SK-N-SH (cell line): ENCODE results near the gene PROM2. TPM values are rescaled to one million over a fixed set of nuclear protein-coding genes. Genes with fewer than 3 reads are reported as not detected.

ENCODE experiments used
- CTCF ChIA-PET: fragments of 300-600, 350-600 bp; formaldehyde crosslinking; extraction: SDS; loops from one replicate; lab custom pipeline; 2021; lab: Yijun Ruan, JAX
- POLR2A ChIA-PET: fragments of 350-600 bp; sonication (Branson Sonifier 250); formaldehyde crosslinking; extraction: SDS; loops from one replicate; lab custom pipeline; 2020; ENCODE audit warnings: antibody characterized with exemption, inconsistent platforms; lab: Yijun Ruan, JAX
- DNase-seq: peaks from one replicate; pipeline ENCODE4 v3.0.0; 2012
- H2AFZ ChIP-seq: fragments of 200-600 bp; sonication (generic); 2 replicates; pipeline ENCODE4 v1.8.1; 2016; ENCODE audit warnings: antibody characterized with exemption, mild to moderate bottlenecking, low read depth
- H3F3A ChIP-seq: fragments of 200-600 bp; sonication (generic); replicated peaks from 2 replicates; pipeline ENCODE3; 2016; ENCODE audit warnings: antibody characterized with exemption, mild to moderate bottlenecking; ENCODE audit not compliant: insufficient read depth
- H3K27ac ChIP-seq, 2 experiments: fragments of 200-500 bp in 1 of 2; fragments of 200-600 bp in 1 of 2; sonication (Bioruptor generic) in 1 of 2; sonication (generic), shearing (Covaris generic) in 1 of 2; 2 replicates each; pipeline versions ENCODE4 v1.5.1 to v1.6.1; 2014 to 2016; ENCODE audit warnings: low read depth in 2 of 2, inconsistent platforms in 1 of 2, low read length in 1 of 2, mild to moderate bottlenecking in 1 of 2, mixed read lengths in 1 of 2
- H3K27me3 ChIP-seq: fragments of 200-600 bp; sonication (generic), shearing (Covaris generic); 2 replicates; pipeline ENCODE4 v1.6.1; 2016; ENCODE audit warnings: mixed run types; ENCODE audit not compliant: insufficient read depth
- H3K36me3 ChIP-seq, 2 experiments: fragments of 200-500 bp in 1 of 2; fragments of 200-600 bp in 1 of 2; sonication (Bioruptor generic) in 1 of 2; sonication (generic) in 1 of 2; replicated peaks in 1 of 2; 2 replicates each; pipeline versions ENCODE3 to v1.5.1; 2014 to 2016; ENCODE audit warnings: low read length in 1 of 2, mild to moderate bottlenecking in 1 of 2; ENCODE audit not compliant: insufficient read depth in 2 of 2, control insufficient read depth in 1 of 2
- H3K4me1 ChIP-seq, 2 experiments: fragments of 200-500 bp in 1 of 2; fragments of 200-600 bp in 1 of 2; sonication (Bioruptor generic) in 1 of 2; sonication (generic), shearing (Covaris generic) in 1 of 2; 2 replicates each; pipeline versions ENCODE4 v1.5.1 to v1.6.1; 2014 to 2016; ENCODE audit warnings: low read depth in 1 of 2, low read length in 1 of 2, mixed run types in 1 of 2; ENCODE audit not compliant: insufficient read depth in 2 of 2, control insufficient read depth in 1 of 2
- H3K4me2 ChIP-seq: fragments of 200-600 bp; sonication (generic), shearing (Covaris generic); 2 replicates; pipeline ENCODE4 v1.6.1; 2017; ENCODE audit warnings: mixed run types
- H3K4me3 ChIP-seq, 2 experiments: fragments of 200-500 bp in 1 of 2; fragments of 200-600 bp in 1 of 2; sonication (Bioruptor generic) in 1 of 2; sonication (generic), shearing (Covaris generic) in 1 of 2; 2 replicates each; pipeline versions ENCODE4 v1.5.1 to v1.8.1; 2014 to 2016; ENCODE audit warnings: low read depth in 2 of 2, inconsistent platforms in 1 of 2, low read length in 1 of 2, mild to moderate bottlenecking in 1 of 2, mixed read lengths in 1 of 2, moderate library complexity in 1 of 2
- H3K79me2 ChIP-seq: fragments of 200-600 bp; sonication (generic); 2 replicates; pipeline ENCODE4 v1.8.1; 2017; ENCODE audit warnings: mild to moderate bottlenecking; ENCODE audit not compliant: insufficient read depth
- H3K9ac ChIP-seq: fragments of 200-600 bp; sonication (generic); 2 replicates; pipeline ENCODE4 v1.6.1; 2017; ENCODE audit warnings: mixed run types
- H3K9me2 ChIP-seq: fragments of 200-600 bp; sonication (generic); 2 replicates; pipeline ENCODE4 v1.6.1; 2017; ENCODE audit warnings: mixed run types
- H3K9me3 ChIP-seq: fragments of 200-600 bp; sonication (generic); 2 replicates; pipeline ENCODE4 v1.6.1; 2017; ENCODE audit warnings: mixed run types, mild to moderate bottlenecking, moderate library complexity
- H4K20me1 ChIP-seq: fragments of 200-600 bp; sonication (generic); 2 replicates; pipeline ENCODE4 v1.6.1; 2017; ENCODE audit warnings: mild to moderate bottlenecking, mixed run types; ENCODE audit not compliant: insufficient read depth
- CHD2 ChIP-seq: fragments of 150-350 bp; IDR thresholded peaks from 2 replicates; pipeline ENCODE4 v1.6.1; 2018; ENCODE audit warnings: low read length; ENCODE audit not compliant: partially characterized antibody
- FOSL2 ChIP-seq: IDR thresholded peaks from 2 replicates; pipeline ENCODE4 v1.4.0; 2012; ENCODE audit warnings: low read depth, mild to moderate bottlenecking, moderate library complexity, borderline replicate concordance
- FOXJ3 ChIP-seq: sonication (generic); formaldehyde crosslinking; IDR thresholded peaks from 2 replicates; pipeline ENCODE4 v1.5.1; 2020; ENCODE audit warnings: mild to moderate bottlenecking, missing genetic modification reagents
- FOXM1 ChIP-seq: IDR thresholded peaks from 2 replicates; pipeline ENCODE4 v1.4.0; 2012; ENCODE audit warnings: low read depth, mild to moderate bottlenecking
- GATA2 ChIP-seq: sonication (generic); formaldehyde crosslinking; IDR thresholded peaks from 2 replicates; pipeline ENCODE4 v1.5.0; 2020; ENCODE audit warnings: mild to moderate bottlenecking, missing genetic modification reagents
- JUND ChIP-seq: IDR thresholded peaks from 2 replicates; pipeline ENCODE4 v1.4.0; 2012
- NFIC ChIP-seq: IDR thresholded peaks from 2 replicates; pipeline ENCODE4 v1.4.0; 2012; ENCODE audit warnings: borderline replicate concordance
- NRF1 ChIP-seq: IDR thresholded peaks from 2 replicates; pipeline ENCODE4 v1.6.1; 2012; ENCODE audit warnings: low read depth, mild to moderate bottlenecking, low read length
- RCOR1 ChIP-seq: fragments of 150-350 bp; IDR thresholded peaks from 2 replicates; pipeline ENCODE4 v1.6.1; 2017; ENCODE audit warnings: antibody characterized with exemption, low read length
- RXRA ChIP-seq: IDR thresholded peaks from 2 replicates; pipeline ENCODE4 v1.4.0; 2012; ENCODE audit warnings: low read depth, mild to moderate bottlenecking, borderline replicate concordance
- TCF12 ChIP-seq: IDR thresholded peaks from 2 replicates; pipeline ENCODE4 v1.4.0; 2012
- YY1 ChIP-seq: IDR thresholded peaks from 2 replicates; pipeline ENCODE4 v1.4.0; 2012; ENCODE audit warnings: low read depth, mild to moderate bottlenecking
- ZBTB33 ChIP-seq: IDR thresholded peaks from 2 replicates; pipeline ENCODE4 v1.4.0; 2012; ENCODE audit warnings: low read depth, borderline replicate concordance
- WGBS: methylation state at CpG from one replicate; pipeline ENCODE4 v1.1.6; 2017; ENCODE audit warnings: low lambda C conversion rate; 5-methylcytosine and 5-hydroxymethylcytosine counted together
- polyA plus RNA-seq, 3 experiments: library from polyadenylated mRNA; depleted of rRNA; stranded (reverse); fragments of >200 nt; gene quantifications; 2 replicates each; pipeline ENCODE4 v1.2.3, GENCODE V29; 2012
- TF ChIP-seq, protein P1 (sequence below): fragments of 150-350 bp; IDR thresholded peaks from 2 replicates; pipeline ENCODE4 v1.6.1; 2017; ENCODE audit warnings: antibody characterized with exemption, low read length, low read depth, borderline replicate concordance
- TF ChIP-seq, protein P2 (sequence below): fragments of 150-350 bp; IDR thresholded peaks from 2 replicates; pipeline ENCODE4 v1.6.1; 2016; ENCODE audit warnings: mild to moderate bottlenecking, low read depth, low read length
- TF ChIP-seq, protein P3 (sequence below): IDR thresholded peaks from 2 replicates; pipeline ENCODE4 v1.4.0; 2012; ENCODE audit warnings: low read depth, borderline replicate concordance

PROM2 gene
- polyA plus RNA-seq, 1 of the 3 experiments (the other 2 are of a cell fraction): 0.38 TPM

DNA sequence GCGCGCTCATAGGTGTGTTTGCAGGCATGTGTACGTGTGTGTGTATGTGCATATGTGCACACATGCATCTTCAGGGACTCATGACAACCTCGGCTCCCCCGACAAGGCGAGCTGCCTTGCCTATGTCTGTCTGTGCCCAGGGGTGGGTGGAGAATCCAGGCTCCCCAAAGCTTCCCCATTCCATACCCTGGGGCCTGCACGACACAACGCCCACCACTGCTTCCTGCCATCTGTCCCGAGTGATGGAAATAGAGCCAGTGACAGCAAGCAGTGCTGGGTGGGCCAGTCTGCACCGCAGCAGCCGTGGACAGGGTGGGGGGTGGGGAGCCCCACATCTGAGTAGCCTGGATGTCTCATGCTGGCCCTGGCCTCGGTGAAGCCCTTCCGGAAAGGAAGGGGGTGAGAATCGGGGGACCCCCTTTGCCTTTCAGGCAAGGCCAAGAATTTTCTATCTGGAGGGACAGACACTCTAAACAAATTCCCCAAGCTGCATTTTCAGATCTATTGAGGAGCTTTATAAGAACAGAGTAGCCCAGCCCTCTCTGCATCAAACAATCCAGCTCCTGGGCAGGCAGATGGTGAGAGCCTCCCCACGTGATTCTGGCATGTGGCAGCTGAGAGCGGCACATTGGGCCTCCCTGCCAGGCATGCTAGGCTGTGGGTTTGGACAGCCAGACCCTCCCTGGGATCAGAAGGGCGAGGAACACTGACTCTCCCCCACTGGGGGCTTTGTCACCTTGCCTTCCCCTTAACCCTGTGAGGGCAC, 27.8 kb downstream of the PROM2 start:
- Histone ChIP-seq H4K20me1 (no peaks in the 10 kb centered on the region), H3F3A (no peaks in the 10 kb centered on the region), H3K4me1 (peaks cover 0 to 54% of the 10 kb centered on the region in 2 experiments; a peak in 2 of 4 replicates), H3K9me2 (no peaks in the 10 kb centered on the region), H3K27ac (no peak overlapping the region), H2AFZ (no peak overlapping the region), H3K27me3 (no peaks in the 10 kb centered on the region)
- CTCF ChIA-PET: interaction anchor here (0.9 to 1.6 kb wide), 4 partner anchors 13 to 70 kb away, joined by 3 to 8 read pairs (median 5); no protein-coding TSS in a partner anchor
- TF ChIP-seq ZBTB33 (no peak), TCF12 (no peak), YY1 (no peak), FOXM1 (no peak), NFIC (no peak), CHD2 (no peak), JUND (no peak), NRF1 (no peak)
- TF ChIP-seq, protein P1, sequence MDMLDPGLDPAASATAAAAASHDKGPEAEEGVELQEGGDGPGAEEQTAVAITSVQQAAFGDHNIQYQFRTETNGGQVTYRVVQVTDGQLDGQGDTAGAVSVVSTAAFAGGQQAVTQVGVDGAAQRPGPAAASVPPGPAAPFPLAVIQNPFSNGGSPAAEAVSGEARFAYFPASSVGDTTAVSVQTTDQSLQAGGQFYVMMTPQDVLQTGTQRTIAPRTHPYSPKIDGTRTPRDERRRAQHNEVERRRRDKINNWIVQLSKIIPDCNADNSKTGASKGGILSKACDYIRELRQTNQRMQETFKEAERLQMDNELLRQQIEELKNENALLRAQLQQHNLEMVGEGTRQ: no peak
- TF ChIP-seq, all 33 proteins: peak for 0
- H3K9ac ChIP-seq: no peak overlapping the region
- no peak for DNase-seq
- H3K9me3 ChIP-seq: no peaks in the 10 kb centered on the region
- POLR2A ChIA-PET: no interaction called here
- H3K79me2 ChIP-seq: no peaks in the 10 kb centered on the region
- no peak overlapping the region for H3K4me3 ChIP-seq
- 53% methylated on average over 12 of the region's 17 CpGs for WGBS
- H3K36me3 ChIP-seq: no peaks in the 10 kb centered on the region
- no peak overlapping the region for H3K4me2 ChIP-seq

- DNase-seq: peak; percentile 76
- peak overlapping the region in 1 of 2 experiments; percentile 69; a peak in 2 of 4 replicates for H3K27ac ChIP-seq
- peaks cover 0 to 49% of the 10 kb centered on the region in 2 experiments; a peak in 2 of 4 replicates for H3K4me1 ChIP-seq
Measured at GRCh38 chr2:95303191-95303919, 29.1 kb downstream of the PROM2 start.

More at GRCh38 chr2:95303191-95303919, 29.1 kb downstream of the PROM2 start:
- H3K9me3 ChIP-seq: no peaks in the 10 kb centered on the region
- no peak overlapping the region for H3K4me3 ChIP-seq
- H3K4me2 ChIP-seq: no peak overlapping the region
- H3F3A ChIP-seq: no peaks in the 10 kb centered on the region
- no peak for TF ChIP-seq YY1
- TF ChIP-seq CHD2: peak; percentile 19
- no peak for TF ChIP-seq JUND
- 0 out of 2 replicates have a peak, but pooled peaks have one; percentile 24 for TF ChIP-seq RCOR1
- TF ChIP-seq FOXJ3 (CRISPR knock-in tag): no peak
- TF ChIP-seq FOSL2: no peak
- TF ChIP-seq, protein P2, sequence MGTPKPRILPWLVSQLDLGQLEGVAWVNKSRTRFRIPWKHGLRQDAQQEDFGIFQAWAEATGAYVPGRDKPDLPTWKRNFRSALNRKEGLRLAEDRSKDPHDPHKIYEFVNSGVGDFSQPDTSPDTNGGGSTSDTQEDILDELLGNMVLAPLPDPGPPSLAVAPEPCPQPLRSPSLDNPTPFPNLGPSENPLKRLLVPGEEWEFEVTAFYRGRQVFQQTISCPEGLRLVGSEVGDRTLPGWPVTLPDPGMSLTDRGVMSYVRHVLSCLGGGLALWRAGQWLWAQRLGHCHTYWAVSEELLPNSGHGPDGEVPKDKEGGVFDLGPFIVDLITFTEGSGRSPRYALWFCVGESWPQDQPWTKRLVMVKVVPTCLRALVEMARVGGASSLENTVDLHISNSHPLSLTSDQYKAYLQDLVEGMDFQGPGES: no peak
- TF ChIP-seq, protein P1: no peak
- peak; percentile 70 for TF ChIP-seq GATA2 (CRISPR knock-in tag)
- TF ChIP-seq RXRA: no peak
- TF ChIP-seq, protein P3, sequence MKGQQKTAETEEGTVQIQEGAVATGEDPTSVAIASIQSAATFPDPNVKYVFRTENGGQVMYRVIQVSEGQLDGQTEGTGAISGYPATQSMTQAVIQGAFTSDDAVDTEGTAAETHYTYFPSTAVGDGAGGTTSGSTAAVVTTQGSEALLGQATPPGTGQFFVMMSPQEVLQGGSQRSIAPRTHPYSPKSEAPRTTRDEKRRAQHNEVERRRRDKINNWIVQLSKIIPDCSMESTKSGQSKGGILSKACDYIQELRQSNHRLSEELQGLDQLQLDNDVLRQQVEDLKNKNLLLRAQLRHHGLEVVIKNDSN: no peak
- TF ChIP-seq, all 33 proteins: peak for 3
- Histone ChIP-seq H3K36me3 (no peaks in the 10 kb centered on the region), H3K27me3 (no peaks in the 10 kb centered on the region), H3K79me2 (no peaks in the 10 kb centered on the region), H3K9ac (no peak overlapping the region), H2AFZ (no peak overlapping the region), H3K9me2 (no peaks in the 10 kb centered on the region), H4K20me1 (no peaks in the 10 kb centered on the region)
- WGBS: 53% methylated on average over 17 of the region's 19 CpGs
- CTCF ChIA-PET: interaction anchor here (0.7 kb wide), 1 partner anchor 28 kb away, joined by 3 read pairs; no protein-coding TSS in a partner anchor
- POLR2A ChIA-PET: no interaction called here
